ENCODE data around the gene DNAH6. TPM values are rescaled to one million over a fixed set of nuclear protein-coding genes. Genes with fewer than 3 reads are reported as not detected.

The DNAH6 gene
- total and polyA plus RNA-seq, 4 donors, result 1.9 to 16.9 (median 8.5) TPM

DNA sequence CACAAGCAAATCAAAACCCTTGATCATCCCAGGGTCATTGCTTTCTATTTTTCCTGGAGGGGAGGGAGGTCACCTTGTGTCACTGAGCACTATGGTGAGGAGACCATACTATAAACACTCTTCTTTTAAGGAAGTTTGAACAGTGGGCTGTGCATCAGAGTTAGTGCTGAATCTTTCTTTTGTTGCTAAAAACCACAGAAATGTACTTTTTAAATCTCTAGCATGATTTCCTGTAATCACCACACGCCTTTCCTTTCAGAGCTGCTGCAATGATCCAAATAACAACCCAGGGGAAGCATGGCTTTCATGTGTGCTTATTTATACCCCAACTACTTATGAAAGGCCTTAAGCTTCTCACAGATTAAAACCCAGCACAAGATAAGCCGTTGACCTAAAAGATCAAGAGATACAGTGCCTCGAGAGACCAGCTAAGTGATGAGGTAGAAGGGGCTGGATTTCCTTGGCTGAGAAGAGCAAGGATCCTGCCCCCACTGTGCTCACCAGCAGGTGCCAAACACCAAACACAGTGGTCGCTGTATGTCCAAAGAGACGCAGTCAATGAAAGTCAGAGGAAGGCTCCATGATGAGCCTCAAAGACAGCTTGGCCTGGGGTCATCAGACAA lies 329.9 kb downstream of the DNAH6 start:
- Histone ChIP-seq H3K4me1 (ENCODE audit: control insufficient read depth in 5 of 5, insufficient read depth in 5 of 5, low read length in 5 of 5) (peaks cover 0 to 5% (median 0%) of the 10 kb centered on the region in 5 donors), H3K27me3 (ENCODE audit: control insufficient read depth in 3 of 3, insufficient read depth in 3 of 3, low read length in 2 of 3) (no peaks in the 10 kb centered on the region), H3K9ac (ENCODE audit: insufficient read depth in 1 of 2, low read length in 2 of 2) (no peak overlapping the region), H3K36me3 (ENCODE audit: control insufficient read depth in 4 of 4, insufficient read depth in 4 of 4, low read length in 4 of 4) (no peaks in the 10 kb centered on the region), H3K9me3 (ENCODE audit: control insufficient read depth in 4 of 4, insufficient read depth in 3 of 4, low read length in 3 of 4) (no peaks in the 10 kb centered on the region), H3K4me3 (no peak overlapping the region), H3K27ac (ENCODE audit: low read depth in 1 of 2, low read length in 1 of 2) (peak overlapping the region in 1 of 2 donors; percentile 41)
- DNase-seq (no peak), ATAC-seq (ENCODE audit: insufficient read depth, low FRiP score) (no peak)
- WGBS, 2 donors, result 20 to 47% methylated on average over 5 of the region's 5 CpGs
- TF ChIP-seq, protein P1, sequence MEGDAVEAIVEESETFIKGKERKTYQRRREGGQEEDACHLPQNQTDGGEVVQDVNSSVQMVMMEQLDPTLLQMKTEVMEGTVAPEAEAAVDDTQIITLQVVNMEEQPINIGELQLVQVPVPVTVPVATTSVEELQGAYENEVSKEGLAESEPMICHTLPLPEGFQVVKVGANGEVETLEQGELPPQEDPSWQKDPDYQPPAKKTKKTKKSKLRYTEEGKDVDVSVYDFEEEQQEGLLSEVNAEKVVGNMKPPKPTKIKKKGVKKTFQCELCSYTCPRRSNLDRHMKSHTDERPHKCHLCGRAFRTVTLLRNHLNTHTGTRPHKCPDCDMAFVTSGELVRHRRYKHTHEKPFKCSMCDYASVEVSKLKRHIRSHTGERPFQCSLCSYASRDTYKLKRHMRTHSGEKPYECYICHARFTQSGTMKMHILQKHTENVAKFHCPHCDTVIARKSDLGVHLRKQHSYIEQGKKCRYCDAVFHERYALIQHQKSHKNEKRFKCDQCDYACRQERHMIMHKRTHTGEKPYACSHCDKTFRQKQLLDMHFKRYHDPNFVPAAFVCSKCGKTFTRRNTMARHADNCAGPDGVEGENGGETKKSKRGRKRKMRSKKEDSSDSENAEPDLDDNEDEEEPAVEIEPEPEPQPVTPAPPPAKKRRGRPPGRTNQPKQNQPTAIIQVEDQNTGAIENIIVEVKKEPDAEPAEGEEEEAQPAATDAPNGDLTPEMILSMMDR (IDR thresholded peaks at IDR 0.05; ENCODE audit: control extremely low read depth, extremely low read depth), result no peak

GRCh38 chr2:84846741-84847142 lies 330.4 kb downstream of the DNAH6 start:
- TF ChIP-seq, protein P1 (IDR thresholded peaks at IDR 0.05; ENCODE audit: control extremely low read depth, extremely low read depth), result no peak
- Histone ChIP-seq H3K4me1 (ENCODE audit: control insufficient read depth in 5 of 5, insufficient read depth in 5 of 5, low read length in 5 of 5) (peaks cover 0 to 5% (median 0%) of the 10 kb centered on the region in 5 donors), H3K9me3 (ENCODE audit: control insufficient read depth in 4 of 4, insufficient read depth in 3 of 4, low read length in 3 of 4) (no peaks in the 10 kb centered on the region), H3K36me3 (ENCODE audit: control insufficient read depth in 4 of 4, insufficient read depth in 4 of 4, low read length in 4 of 4) (no peaks in the 10 kb centered on the region), H3K27me3 (ENCODE audit: control insufficient read depth in 3 of 3, insufficient read depth in 3 of 3, low read length in 2 of 3) (no peaks in the 10 kb centered on the region), H3K4me3 (no peak overlapping the region), H3K27ac (ENCODE audit: low read depth in 1 of 2, low read length in 1 of 2) (peak overlapping the region in 1 of 2 donors; percentile 41), H3K9ac (ENCODE audit: insufficient read depth in 1 of 2, low read length in 2 of 2) (no peak overlapping the region)
- DNase-seq (no peak), ATAC-seq (ENCODE audit: insufficient read depth, low FRiP score) (no peak)
- WGBS, 2 donors, result 88 to 91% methylated on average over 2 of the region's 2 CpGs

GRCh38 chr2:84847326-84848050 lies 331.2 kb downstream of the DNAH6 start:
- TF ChIP-seq, protein P1 (IDR thresholded peaks at IDR 0.05; ENCODE audit: control extremely low read depth, extremely low read depth), result no peak
- H3K27me3 ChIP-seq (ENCODE audit: control insufficient read depth in 3 of 3, insufficient read depth in 3 of 3, low read length in 2 of 3), result no peaks in the 10 kb centered on the region
- H3K4me1 ChIP-seq (ENCODE audit: control insufficient read depth in 5 of 5, insufficient read depth in 5 of 5, low read length in 5 of 5), result peaks cover 0 to 5% (median 0%) of the 10 kb centered on the region in 5 donors
- 75 to 79% methylated on average over 5 of the region's 5 CpGs for WGBS, 2 donors
- H3K27ac ChIP-seq (ENCODE audit: low read depth in 1 of 2, low read length in 1 of 2), result no peak overlapping the region
- ATAC-seq (ENCODE audit: insufficient read depth, low FRiP score) (no peak), DNase-seq (no peak)
- H3K9ac ChIP-seq (ENCODE audit: insufficient read depth in 1 of 2, low read length in 2 of 2), result no peak overlapping the region
- H3K4me3 ChIP-seq, result no peak overlapping the region
- H3K36me3 ChIP-seq (ENCODE audit: control insufficient read depth in 4 of 4, insufficient read depth in 4 of 4, low read length in 4 of 4), result no peaks in the 10 kb centered on the region
- no peaks in the 10 kb centered on the region for H3K9me3 ChIP-seq (ENCODE audit: control insufficient read depth in 4 of 4, insufficient read depth in 3 of 4, low read length in 3 of 4)
